Tibial nerve (tissue), 3 donors: ENCODE measurements around the gene REV3L.

ENCODE experiments used
- POLR2A ChIP-seq, 2 donors: fragments of 450-650 bp; IDR thresholded peaks; one replicate each; pipeline ENCODE4 v1.6.1; 2017; ENCODE audit warnings: antibody characterized with exemption in 2 of 2, mild to moderate bottlenecking in 2 of 2, moderate library complexity in 2 of 2
- TF ChIP-seq, protein P1 (sequence below), 5 experiments: fragments of 200-600 bp in 3 of 5; fragments of 450-650 bp in 2 of 5; sonication (generic) in 3 of 5; IDR thresholded peaks; one replicate each; pipeline ENCODE4 v1.5.1; 2016 to 2019; ENCODE audit warnings: antibody characterized with exemption in 5 of 5, mild to moderate bottlenecking in 3 of 5, moderate library complexity in 2 of 5

DNA sequence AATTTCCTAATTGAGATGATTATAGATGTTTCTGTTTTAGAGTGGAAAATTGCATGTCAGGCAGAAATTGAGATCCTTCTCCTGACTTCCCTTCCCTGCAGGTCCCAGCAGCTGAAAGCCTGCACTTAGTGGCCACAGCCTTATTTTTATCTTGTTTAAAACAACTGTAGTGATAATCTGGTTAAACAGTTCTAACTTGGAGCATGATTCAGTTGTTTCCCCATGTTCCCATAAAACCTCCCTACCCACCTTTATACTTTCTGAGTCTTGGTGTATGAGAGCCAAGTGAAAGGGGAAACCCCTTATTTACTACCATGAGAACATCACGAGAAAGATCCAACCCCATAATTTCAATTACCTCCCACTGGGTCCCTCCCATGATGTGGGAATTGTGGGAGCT, 200.5 kb downstream of the REV3L start:
- TF ChIP-seq, protein P1, sequence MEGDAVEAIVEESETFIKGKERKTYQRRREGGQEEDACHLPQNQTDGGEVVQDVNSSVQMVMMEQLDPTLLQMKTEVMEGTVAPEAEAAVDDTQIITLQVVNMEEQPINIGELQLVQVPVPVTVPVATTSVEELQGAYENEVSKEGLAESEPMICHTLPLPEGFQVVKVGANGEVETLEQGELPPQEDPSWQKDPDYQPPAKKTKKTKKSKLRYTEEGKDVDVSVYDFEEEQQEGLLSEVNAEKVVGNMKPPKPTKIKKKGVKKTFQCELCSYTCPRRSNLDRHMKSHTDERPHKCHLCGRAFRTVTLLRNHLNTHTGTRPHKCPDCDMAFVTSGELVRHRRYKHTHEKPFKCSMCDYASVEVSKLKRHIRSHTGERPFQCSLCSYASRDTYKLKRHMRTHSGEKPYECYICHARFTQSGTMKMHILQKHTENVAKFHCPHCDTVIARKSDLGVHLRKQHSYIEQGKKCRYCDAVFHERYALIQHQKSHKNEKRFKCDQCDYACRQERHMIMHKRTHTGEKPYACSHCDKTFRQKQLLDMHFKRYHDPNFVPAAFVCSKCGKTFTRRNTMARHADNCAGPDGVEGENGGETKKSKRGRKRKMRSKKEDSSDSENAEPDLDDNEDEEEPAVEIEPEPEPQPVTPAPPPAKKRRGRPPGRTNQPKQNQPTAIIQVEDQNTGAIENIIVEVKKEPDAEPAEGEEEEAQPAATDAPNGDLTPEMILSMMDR (IDR thresholded peaks at IDR 0.05) = no peak
- no peak for TF ChIP-seq POLR2A (IDR thresholded peaks at IDR 0.05)
